ENCODE measurements around the gene ACSS2. TPM values are rescaled to one million over a fixed set of nuclear protein-coding genes. Genes with fewer than 3 reads are reported as not detected.
A peak's percentile ranks its signal among the peaks of the same experiment; 100 is the strongest.

The ACSS2 gene
- total and polyA plus RNA-seq, 2 experiments from 2014 or later: 26.1 to 49.3 TPM

- Mint-ChIP-seq H3K9me3 (peaks cover 4% of the 10 kb centered on the region; the same call in 2 of the 3 replicates), H3K27ac (peak overlapping the region; percentile 94), H3K4me3 (peak overlapping the region; percentile 95), H3K4me1 (peaks cover 37% of the 10 kb centered on the region), H3K36me3 (ENCODE audit: low read depth) (0 out of 3 replicates have a peak, but pooled peaks cover 2% of the 10 kb centered on the region), H3K27me3 (ENCODE audit: insufficient read depth, low read depth, poor library complexity) (peaks cover 12% of the 10 kb centered on the region)
- H3K36me3 ChIP-seq (ENCODE audit: insufficient read depth): peaks cover 5% of the 10 kb centered on the region; the same call in 1 of the 2 replicates
- no peaks in the 10 kb centered on the region for H3K79me2 ChIP-seq (replicated peaks; ENCODE audit: insufficient read depth)
- H3K4me2 ChIP-seq: peak overlapping the region; percentile 98
- DNase-seq (ENCODE audit: low spot score) (peak; percentile 42), ATAC-seq (peak; percentile 3; the same call in 1 of the 3 replicates)
- no peak for TF ChIP-seq NANOG (IDR thresholded peaks at IDR 0.05; ENCODE audit: borderline replicate concordance)
- TF ChIP-seq JUNB (IDR thresholded peaks at IDR 0.05; ENCODE audit: unreplicated experiment): no peak
- H3K9me2 ChIP-seq (ENCODE audit: insufficient read depth): no peaks in the 10 kb centered on the region
- peaks cover 32% of the 10 kb centered on the region for H3K4me1 ChIP-seq (ENCODE audit: insufficient read depth)
- H3K27ac ChIP-seq (ENCODE audit: low read depth): no peak overlapping the region
- H3K4me3 ChIP-seq: peak overlapping the region; percentile 80
- H2AFZ ChIP-seq: peak overlapping the region; percentile 96
- no peaks in the 10 kb centered on the region for H3K27me3 ChIP-seq (ENCODE audit: insufficient read depth)
- peaks cover 13% of the 10 kb centered on the region; the same call in 1 of the 2 replicates for H3F3A ChIP-seq (replicated peaks; ENCODE audit: low read depth)
- no peaks in the 10 kb centered on the region; the same call in 1 of the 2 replicates for H4K20me1 ChIP-seq (replicated peaks; ENCODE audit: insufficient read depth)
Observed at GRCh38 chr20:34954904-34955230, 78.5 kb downstream of the ACSS2 start.

GRCh38 chr20:34955231-34956040 lies 79.0 kb downstream of the ACSS2 start, which contains the start of the genes GSS and MYH7B:
TSS of gene GSS (minus strand) at chr20:34955806. CDS start at chr20:34951852, 3,954 bp downstream.
TSS of gene MYH7B (plus strand) at chr20:34955868. CDS start at chr20:34978006, 22,138 bp downstream.
- peak within 1 kb of the TSS; percentile 92 for H3K27ac ChIP-seq (ENCODE audit: low read depth)
- Mint-ChIP-seq H3K9me3 (peaks cover 4% of the 10 kb centered on the region; the same call in 2 of the 3 replicates), H3K36me3 (ENCODE audit: low read depth) (no peaks in the 10 kb centered on the region), H3K27ac (peak within 1 kb of the TSS; percentile 94), H3K27me3 (ENCODE audit: insufficient read depth, low read depth, poor library complexity) (peaks cover 12% of the 10 kb centered on the region), H3K4me3 (peak within 1 kb of the TSS; percentile 95), H3K4me1 (peaks cover 37% of the 10 kb centered on the region)
- no peaks in the 10 kb centered on the region for H3K79me2 ChIP-seq (replicated peaks; ENCODE audit: insufficient read depth)
- peaks cover 32% of the 10 kb centered on the region for H3K4me1 ChIP-seq (ENCODE audit: insufficient read depth)
- H4K20me1 ChIP-seq (replicated peaks; ENCODE audit: insufficient read depth): no peaks in the 10 kb centered on the region
- H3K27me3 ChIP-seq (ENCODE audit: insufficient read depth): no peaks in the 10 kb centered on the region
- peak within 1 kb of the TSS; percentile 98 for H3K4me2 ChIP-seq
- TF ChIP-seq STAT1 (IDR thresholded peaks at IDR 0.05; ENCODE audit: unreplicated experiment) (no peak), ETS1 (IDR thresholded peaks at IDR 0.05) (peak; percentile 39; the same call in 1 of the 2 replicates), CTCF (conservative IDR thresholded peaks at IDR 0.05; ENCODE audit: low read depth in 2 of 2) (peak; percentile 27 to 68; a peak in 3 of 4 replicates), POLR2AphosphoS5 (IDR thresholded peaks at IDR 0.05; ENCODE audit: low read depth) (peak; percentile 93), CREB1 (CRISPR knock-in tag; IDR thresholded peaks at IDR 0.05; ENCODE audit: low read depth) (peak; percentile 79; the same call in 1 of the 2 replicates)
- H3K4me3 ChIP-seq: peak within 1 kb of the TSS; percentile 80
- no peaks in the 10 kb centered on the region for H3K9me2 ChIP-seq (ENCODE audit: insufficient read depth)
- H3F3A ChIP-seq (replicated peaks; ENCODE audit: low read depth): peaks cover 13% of the 10 kb centered on the region; the same call in 1 of the 2 replicates
- peak; percentile 99 for DNase-seq (ENCODE audit: low spot score)
- no peaks in the 10 kb centered on the region; the same call in 1 of the 2 replicates for H3K36me3 ChIP-seq (ENCODE audit: insufficient read depth)
- peak within 1 kb of the TSS; percentile 96 for H2AFZ ChIP-seq
- ATAC-seq: peak; percentile 96

All from GM23338 (cell line).